Mesodermal cell (in vitro differentiated cells): ENCODE measurements around the gene ACTL10.
"Not testable (repeated sequence)": the region's sequence is repeated elsewhere in the genome, so short reads cannot be mapped to it uniquely, and the experiment has no call there.

Source experiments
- H3K27ac ChIP-seq: 2 replicates; pipeline ENCODE4 v1.7.0; 2013; ENCODE audit warnings: mild to moderate bottlenecking, low read depth, low read length, moderate library complexity; ENCODE audit not compliant: severe bottlenecking
- H3K36me3 ChIP-seq: 2 replicates; pipeline ENCODE4 v1.7.1; 2013; ENCODE audit warnings: mild to moderate bottlenecking, low read length, moderate library complexity; ENCODE audit not compliant: control insufficient read depth, insufficient read depth
- H3K4me1 ChIP-seq: one replicate; pipeline ENCODE4 v1.7.1; 2013; ENCODE audit warnings: mild to moderate bottlenecking, low read length; ENCODE audit not compliant: insufficient read depth, control insufficient read depth, poor library complexity, severe bottlenecking
- H3K4me3 ChIP-seq: 2 replicates; pipeline ENCODE4 v1.7.0; 2013; ENCODE audit warnings: low read length, control low read depth, mild to moderate bottlenecking; ENCODE audit not compliant: insufficient read depth, poor library complexity, severe bottlenecking; ENCODE audit errors: extremely low read depth
- H3K9me3 ChIP-seq: 2 replicates; pipeline ENCODE4 v1.7.1; 2013; ENCODE audit warnings: mild to moderate bottlenecking, low read length, moderate library complexity; ENCODE audit not compliant: control insufficient read depth
- WGBS, 2 experiments: methylation state at CpG; one replicate each; pipeline ENCODE4 v1.1.5; 2013; ENCODE audit warnings: missing lambda C conversion rate in 2 of 2; ENCODE audit not compliant: insufficient coverage in 2 of 2; 5-methylcytosine and 5-hydroxymethylcytosine counted together

The ACTL10 gene

GRCh38 chr20:33635341-33635740 is 31.4 kb upstream of the ACTL10 start:
- H3K9me3 ChIP-seq: no peaks in the 10 kb centered on the region
- no peak overlapping the region for H3K27ac ChIP-seq
- peaks cover 53% of the 10 kb centered on the region for H3K36me3 ChIP-seq
- H3K4me3 ChIP-seq: no peak overlapping the region
- H3K4me1 ChIP-seq: no peaks in the 10 kb centered on the region
- 100% methylated on average over 1 of the region's 3 CpGs for WGBS, 2 experiments

DNA sequence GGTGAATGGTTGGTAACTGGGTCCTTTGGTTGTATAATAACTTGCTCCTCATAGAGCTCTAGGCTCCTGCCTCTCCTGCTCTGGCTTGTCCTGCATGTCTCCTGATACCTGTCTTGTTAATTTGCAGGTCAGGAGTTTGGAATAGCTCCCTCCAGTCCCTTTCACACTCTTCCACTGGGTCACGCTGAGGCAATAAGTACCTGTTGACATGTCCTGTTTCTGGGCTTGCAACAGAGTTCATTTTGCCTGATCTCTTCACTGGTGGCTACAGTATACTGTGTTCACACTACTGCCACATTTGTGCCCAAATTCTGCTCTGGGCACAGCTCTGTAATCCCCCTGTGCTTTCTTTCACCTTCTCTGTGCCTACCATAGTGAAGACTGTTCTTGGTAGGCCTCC is 30.0 kb upstream of the ACTL10 start:
- Histone ChIP-seq H3K9me3 (no peaks in the 10 kb centered on the region), H3K36me3 (peaks cover 59% of the 10 kb centered on the region), H3K4me3 (no peak overlapping the region), H3K4me1 (no peaks in the 10 kb centered on the region), H3K27ac (no peak overlapping the region)
- 82 to 86% methylated on average over 1 of the region's 1 CpG for WGBS, 2 experiments

DNA sequence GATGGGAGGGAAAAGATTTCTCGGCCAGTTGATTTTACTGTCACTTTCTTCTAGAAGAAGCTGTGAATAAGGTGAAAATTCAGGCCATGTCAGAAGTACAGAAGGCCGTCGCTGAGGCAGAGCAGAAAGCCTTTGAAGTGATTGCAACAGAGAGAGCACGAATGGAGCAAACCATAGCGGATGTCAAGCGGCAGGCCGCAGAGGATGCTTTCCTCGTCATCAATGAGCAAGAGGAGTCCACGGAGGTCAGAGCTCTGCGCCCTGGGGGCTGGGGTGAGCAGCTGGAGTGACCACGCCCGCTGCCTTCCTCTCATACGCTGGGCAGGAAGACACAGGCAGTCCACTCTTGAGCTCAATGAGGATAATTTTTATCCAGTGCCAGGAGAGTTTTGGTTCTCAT is 26.5 kb upstream of the ACTL10 start:
- WGBS, 2 experiments: 91 to 93% methylated on average over 10 to 12 of the region's 13 CpGs
- no peaks in the 10 kb centered on the region for H3K9me3 ChIP-seq
- no peak overlapping the region for H3K4me3 ChIP-seq
- peaks cover 60% of the 10 kb centered on the region for H3K36me3 ChIP-seq
- H3K27ac ChIP-seq: no peak overlapping the region
- H3K4me1 ChIP-seq: no peaks in the 10 kb centered on the region

GRCh38 chr20:33644313-33645071 is 22.3 kb upstream of the ACTL10 start:
- peaks cover 43% of the 10 kb centered on the region for H3K36me3 ChIP-seq
- WGBS, 2 experiments: 94 to 96% methylated on average over 25 to 27 of the region's 28 CpGs
- H3K27ac ChIP-seq: no peak overlapping the region

GRCh38 chr20:33645072-33645358 is 21.7 kb upstream of the ACTL10 start:
- peaks cover 38% of the 10 kb centered on the region for H3K36me3 ChIP-seq
- H3K4me1 ChIP-seq: no peaks in the 10 kb centered on the region
- H3K27ac ChIP-seq: no peak overlapping the region
- no peaks in the 10 kb centered on the region for H3K9me3 ChIP-seq
- WGBS, 2 experiments: 90 to 96% methylated on average over 3 of the region's 4 CpGs
- no peak overlapping the region for H3K4me3 ChIP-seq

More at GRCh38 chr20:33644313-33645071, 22.3 kb upstream of the ACTL10 start:
- Histone ChIP-seq H3K9me3 (no peaks in the 10 kb centered on the region), H3K4me1 (no peaks in the 10 kb centered on the region), H3K4me3 (no peak overlapping the region)

DNA sequence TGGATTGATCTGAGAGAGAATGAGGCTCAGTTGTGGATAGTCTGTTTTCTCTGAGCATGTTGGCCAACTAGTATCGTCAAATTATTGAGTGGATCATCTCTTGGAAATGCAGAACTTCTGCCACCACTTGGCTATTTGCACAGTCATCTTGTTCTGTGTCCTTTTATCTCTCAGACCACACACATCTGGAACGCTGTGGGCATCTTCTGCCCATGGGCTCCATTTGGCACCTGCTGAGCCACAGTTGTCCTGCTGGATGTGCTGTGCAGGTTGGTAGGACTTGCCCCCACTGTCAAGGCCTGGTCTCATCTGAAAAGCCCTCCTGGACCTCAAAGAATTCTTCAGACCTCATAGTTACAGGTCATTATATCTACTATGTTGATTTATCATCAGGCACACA is 21.3 kb upstream of the ACTL10 start:
- Histone ChIP-seq H3K9me3 (no peaks in the 10 kb centered on the region), H3K4me1 (no peaks in the 10 kb centered on the region), H3K4me3 (no peak overlapping the region), H3K27ac (no peak overlapping the region), H3K36me3 (peaks cover 35% of the 10 kb centered on the region)
- WGBS, 2 experiments: 100% methylated on average over 2 of the region's 2 CpGs

GRCh38 chr20:33646191-33646590 is 20.6 kb upstream of the ACTL10 start:
- Histone ChIP-seq H3K36me3 (peaks cover 29% of the 10 kb centered on the region), H3K4me1 (no peaks in the 10 kb centered on the region), H3K4me3 (no peak overlapping the region), H3K27ac (no peak overlapping the region), H3K9me3 (no peaks in the 10 kb centered on the region)
- 88 to 100% methylated on average over 1 to 5 of the region's 5 CpGs for WGBS, 2 experiments

- H3K9me3 ChIP-seq, H3K27ac ChIP-seq, H3K4me1 ChIP-seq, H3K4me3 ChIP-seq: not testable (repeated sequence)
- WGBS, 2 experiments: 83 to 85% methylated on average over 9 to 14 of the region's 14 CpGs
- peaks cover 24% of the 10 kb centered on the region for H3K36me3 ChIP-seq
These were observed 19.7 kb upstream of the ACTL10 start for GRCh38 chr20:33646959-33647602.

GRCh38 chr20:33647603-33648395 is 18.9 kb upstream of the ACTL10 start:
- Histone ChIP-seq H3K27ac (no peak overlapping the region), H3K36me3 (peaks cover 20% of the 10 kb centered on the region), H3K9me3 (no peaks in the 10 kb centered on the region), H3K4me3 (no peak overlapping the region), H3K4me1 (no peaks in the 10 kb centered on the region)
- 96 to 97% methylated on average over 10 of the region's 11 CpGs for WGBS, 2 experiments

- Histone ChIP-seq H3K9me3 (no peaks in the 10 kb centered on the region), H3K4me1 (no peaks in the 10 kb centered on the region), H3K4me3 (no peak overlapping the region), H3K36me3 (peaks cover 20% of the 10 kb centered on the region), H3K27ac (no peak overlapping the region)
- WGBS, 2 experiments: 97 to 99% methylated on average over 12 of the region's 14 CpGs
These were observed 18.2 kb upstream of the ACTL10 start for GRCh38 chr20:33648396-33649004.
